Ovary (tissue), 9 donors: ENCODE data around the gene RAPH1. TPM values are rescaled to one million over a fixed set of nuclear protein-coding genes. Genes with fewer than 3 reads are reported as not detected.
A peak's percentile ranks its signal among the peaks of the same experiment; 100 is the strongest.

Experiments
- DNase-seq, 5 donors: peaks; one replicate each; pipeline ENCODE4 v3.0.0-alpha.2; 2019 to 2020
- H3K27ac ChIP-seq, 2 donors: fragments of 200-600 bp; one replicate each; pipeline versions ENCODE4 v1.5.1 to v1.8.0; 2019 to 2022
- H3K27me3 ChIP-seq: fragments of 200-600 bp; one replicate; pipeline ENCODE4 v1.8.0; 2022
- H3K36me3 ChIP-seq: fragments of 200-600 bp; sonication (generic); one replicate; pipeline ENCODE4 v1.5.1; 2019
- H3K4me1 ChIP-seq: one replicate; pipeline ENCODE4 v1.8.1; 2013; ENCODE audit warnings: mild to moderate bottlenecking, moderate library complexity; ENCODE audit not compliant: insufficient read depth
- H3K4me3 ChIP-seq: fragments of 200-600 bp; sonication (generic); one replicate; pipeline ENCODE4 v1.5.1; 2017
- H3K9me3 ChIP-seq, 2 donors: fragments of 200-600 bp in 1 of 2; sonication (generic) in 1 of 2; one replicate each; pipeline versions ENCODE4 v1.5.1 to v1.8.1; 2013 to 2019; ENCODE audit warnings: mild to moderate bottlenecking in 1 of 2, moderate library complexity in 1 of 2
- EP300 ChIP-seq: sonication (generic); formaldehyde crosslinking; IDR thresholded peaks from one replicate; pipeline ENCODE4 v1.6.1; 2017; ENCODE audit warnings: antibody characterized with exemption
- POLR2A ChIP-seq: fragments of 450-650 bp; IDR thresholded peaks from one replicate; pipeline ENCODE4 v1.6.1; 2017; ENCODE audit warnings: antibody characterized with exemption, mild to moderate bottlenecking, moderate library complexity
- WGBS, 3 donors: extraction: QIAGEN DNeasy Blood & Tissue Kit in 1 of 3; methylation state at CpG; one replicate each; pipeline versions ENCODE4 v1.1.5 to v1.1.7; 2013 to 2017; 5-methylcytosine and 5-hydroxymethylcytosine counted together
- intact Hi-C, 4 donors: fragments of 100-400 bp; cut with DNase I; formaldehyde crosslinking; loops; one replicate each; pipeline versions ENCODE4 v1.11.0 to v1.15.1; 2022 to 2023
- polyA plus RNA-seq, 2 donors: library from polyadenylated mRNA; stranded (reverse); fragments of 200-250 nt in 1 of 2; fragments of 350-450 nt in 1 of 2; fragmentation: Illumina TruSeq in 1 of 2; extraction: RNeasy Lipid Tissue Mini Kit (QIAGEN cat#74804) in 1 of 2; gene quantifications; one replicate each; pipeline ENCODE4 v1.2.3, GENCODE V29; 2013 to 2014
- total RNA-seq, 7 donors: library from RNA; depleted of rRNA in 2 of 7; stranded (reverse); fragments of >200 nt in 2 of 7; fragmentation: NEBNext Ultra II Directional in 3 of 7; extraction: Animal tissue kit (Norgen Biotek cat#: 25700) in 3 of 7; gene quantifications; one replicate each; pipeline versions ENCODE4 v1.1.0 to v1.2.4, GENCODE V29; 2016 to 2023
- TF ChIP-seq, protein P1 (sequence below), 3 donors: fragments of 450-650 bp in 2 of 3; fragments of 200-600 bp in 1 of 3; IDR thresholded peaks; one replicate each; pipeline versions ENCODE4 v1.5.1 to v1.8.0; 2016 to 2022; ENCODE audit warnings: antibody characterized with exemption in 3 of 3, mild to moderate bottlenecking in 1 of 3
- donor health status: DM: no; HTN: no; CAD: no; lungs with moderate emphysema.
- donor health status: DM: no; HTN: no; CAD: no.
- donor health status: Bipolar disorder and iron deficiency.
- donor health status: DM: yes; HTN: yes; CAD: no.
- donor health status: DM: no; HTN: no; CAD: no.
- donor health status: DM: yes; HTN: yes; CAD: no.

Gene RAPH1
- total and polyA plus RNA-seq, 9 donors = 2.7 to 23.5 (median 10.5) TPM

DNA sequence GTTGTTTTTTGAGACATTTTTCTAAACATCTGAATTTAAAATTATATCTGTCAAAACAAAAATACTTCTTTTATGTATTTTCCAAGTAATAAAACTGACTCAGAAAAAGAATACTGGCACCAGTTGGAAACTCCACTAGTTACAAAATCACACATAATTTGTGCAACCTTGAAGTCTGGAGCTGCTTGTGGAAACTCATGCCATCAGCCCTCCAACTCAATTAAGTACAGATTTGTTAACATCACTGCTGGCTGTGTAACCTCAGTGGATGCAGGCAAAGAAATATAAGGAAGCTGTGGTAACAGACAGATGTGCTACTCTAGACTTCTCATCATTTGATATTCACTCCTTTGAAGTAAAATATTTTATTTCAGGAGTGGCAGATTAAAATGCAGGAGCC lies 30.0 kb upstream of the RAPH1 start:
- no peak for DNase-seq
- H3K36me3 ChIP-seq = no peaks in the 10 kb centered on the region
- H3K4me1 ChIP-seq = no peaks in the 10 kb centered on the region
- H3K27ac ChIP-seq = no peak overlapping the region
- no peak overlapping the region for H3K4me3 ChIP-seq
- no peaks in the 10 kb centered on the region for H3K27me3 ChIP-seq
- H3K9me3 ChIP-seq = no peaks in the 10 kb centered on the region
- intact Hi-C loops = no loop called here
- TF ChIP-seq EP300 = no peak
- TF ChIP-seq, protein P1, sequence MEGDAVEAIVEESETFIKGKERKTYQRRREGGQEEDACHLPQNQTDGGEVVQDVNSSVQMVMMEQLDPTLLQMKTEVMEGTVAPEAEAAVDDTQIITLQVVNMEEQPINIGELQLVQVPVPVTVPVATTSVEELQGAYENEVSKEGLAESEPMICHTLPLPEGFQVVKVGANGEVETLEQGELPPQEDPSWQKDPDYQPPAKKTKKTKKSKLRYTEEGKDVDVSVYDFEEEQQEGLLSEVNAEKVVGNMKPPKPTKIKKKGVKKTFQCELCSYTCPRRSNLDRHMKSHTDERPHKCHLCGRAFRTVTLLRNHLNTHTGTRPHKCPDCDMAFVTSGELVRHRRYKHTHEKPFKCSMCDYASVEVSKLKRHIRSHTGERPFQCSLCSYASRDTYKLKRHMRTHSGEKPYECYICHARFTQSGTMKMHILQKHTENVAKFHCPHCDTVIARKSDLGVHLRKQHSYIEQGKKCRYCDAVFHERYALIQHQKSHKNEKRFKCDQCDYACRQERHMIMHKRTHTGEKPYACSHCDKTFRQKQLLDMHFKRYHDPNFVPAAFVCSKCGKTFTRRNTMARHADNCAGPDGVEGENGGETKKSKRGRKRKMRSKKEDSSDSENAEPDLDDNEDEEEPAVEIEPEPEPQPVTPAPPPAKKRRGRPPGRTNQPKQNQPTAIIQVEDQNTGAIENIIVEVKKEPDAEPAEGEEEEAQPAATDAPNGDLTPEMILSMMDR (IDR thresholded peaks at IDR 0.05) = no peak
- no peak for TF ChIP-seq POLR2A

DNA sequence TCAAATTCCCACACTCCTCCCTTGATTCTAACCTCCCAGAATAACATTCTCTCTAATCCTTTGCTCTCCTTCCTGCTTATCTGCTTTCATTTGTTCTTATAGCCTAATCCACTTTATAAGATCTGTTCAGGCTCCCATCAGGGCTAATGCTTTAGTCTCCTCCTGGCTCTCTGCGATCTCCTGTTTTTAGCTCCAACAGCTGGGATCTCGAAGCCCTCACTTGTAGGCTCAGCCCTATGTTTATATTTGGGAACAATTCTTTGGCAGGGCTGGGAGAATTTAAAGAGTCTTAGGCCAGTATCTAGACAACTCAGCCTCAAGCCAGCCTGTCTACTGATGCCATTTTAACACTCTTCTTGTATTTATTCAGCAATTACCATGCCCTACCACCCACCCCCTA lies 27.2 kb upstream of the RAPH1 start:
- TF ChIP-seq POLR2A = no peak
- TF ChIP-seq EP300 = no peak
- TF ChIP-seq, protein P1 (IDR thresholded peaks at IDR 0.05) = no peak
- 4 to 21% (median 5%) methylated on average over 2 of the region's 2 CpGs for WGBS, 3 donors
- no peak for DNase-seq
- H3K36me3 ChIP-seq = no peaks in the 10 kb centered on the region
- H3K27me3 ChIP-seq = no peaks in the 10 kb centered on the region
- no peak overlapping the region for H3K27ac ChIP-seq
- H3K4me1 ChIP-seq = no peaks in the 10 kb centered on the region
- intact Hi-C loops = no loop called here
- no peak overlapping the region for H3K4me3 ChIP-seq
- no peaks in the 10 kb centered on the region for H3K9me3 ChIP-seq

DNA sequence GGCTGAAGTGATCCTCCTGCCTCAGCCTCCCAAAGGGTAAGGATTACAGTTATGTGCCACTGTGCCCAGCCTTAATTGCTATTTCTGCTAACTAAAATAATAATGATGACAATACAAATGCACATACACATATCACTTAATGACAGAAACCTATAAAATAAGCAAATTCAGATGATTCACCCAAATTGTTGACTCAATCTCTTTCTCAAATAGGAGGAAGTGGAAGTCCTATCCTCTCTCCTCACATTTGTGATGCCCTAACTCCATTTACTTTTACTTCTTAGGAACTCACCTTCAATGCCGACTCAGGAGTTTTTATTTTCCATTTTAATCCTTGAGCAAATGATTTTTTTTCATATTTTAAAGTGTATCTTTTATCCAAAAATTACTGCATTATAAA lies 24.5 kb upstream of the RAPH1 start:
- Histone ChIP-seq H3K4me1 (no peaks in the 10 kb centered on the region), H3K27ac (no peak overlapping the region), H3K36me3 (no peaks in the 10 kb centered on the region), H3K4me3 (no peak overlapping the region), H3K27me3 (no peaks in the 10 kb centered on the region), H3K9me3 (no peaks in the 10 kb centered on the region)
- intact Hi-C loops = no loop called here
- TF ChIP-seq, protein P1 (IDR thresholded peaks at IDR 0.05) = no peak
- no peak for TF ChIP-seq POLR2A
- no peak for TF ChIP-seq EP300
- 0 to 90% (median 88%) methylated on average over 1 of the region's 1 CpG for WGBS, 3 donors
- DNase-seq = no peak

- no peaks in the 10 kb centered on the region for H3K9me3 ChIP-seq
- H3K4me1 ChIP-seq = no peaks in the 10 kb centered on the region
- no peak overlapping the region for H3K27ac ChIP-seq
- no peak overlapping the region for H3K4me3 ChIP-seq
- WGBS, 3 donors = 87 to 96% (median 89%) methylated on average over 1 of the region's 1 CpG
- no peak for DNase-seq
- TF ChIP-seq POLR2A = no peak
- TF ChIP-seq, protein P1 (IDR thresholded peaks at IDR 0.05) = no peak
- no peak for TF ChIP-seq EP300
- intact Hi-C loops = no loop called here
- no peaks in the 10 kb centered on the region for H3K27me3 ChIP-seq
- no peaks in the 10 kb centered on the region for H3K36me3 ChIP-seq
Observed at GRCh38 chr2:203553784-203554183, 18.7 kb upstream of the RAPH1 start.

- intact Hi-C loops = no loop called here
- H3K9me3 ChIP-seq = no peaks in the 10 kb centered on the region
- no peaks in the 10 kb centered on the region for H3K27me3 ChIP-seq
- H3K4me3 ChIP-seq = no peak overlapping the region
- H3K4me1 ChIP-seq = no peaks in the 10 kb centered on the region
- no peak for TF ChIP-seq EP300
- TF ChIP-seq, protein P1 (IDR thresholded peaks at IDR 0.05) = no peak
- TF ChIP-seq POLR2A = no peak
- H3K27ac ChIP-seq = no peak overlapping the region
- peak in 3 of 5 donors; percentile 26 to 58 (median 37) for DNase-seq
- no peaks in the 10 kb centered on the region for H3K36me3 ChIP-seq
- 22 to 45% (median 41%) methylated on average over 3 of the region's 3 CpGs for WGBS, 3 donors
Observed at GRCh38 chr2:203551778-203552177, 16.7 kb upstream of the RAPH1 start.
